NCI-H510A (cell line): ENCODE data around the gene FAM13A.

Source experiments
- DNase-seq: peaks from one replicate; lab custom pipeline; 2025; lab: John Stamatoyannopoulos, UW

Gene FAM13A

DNA sequence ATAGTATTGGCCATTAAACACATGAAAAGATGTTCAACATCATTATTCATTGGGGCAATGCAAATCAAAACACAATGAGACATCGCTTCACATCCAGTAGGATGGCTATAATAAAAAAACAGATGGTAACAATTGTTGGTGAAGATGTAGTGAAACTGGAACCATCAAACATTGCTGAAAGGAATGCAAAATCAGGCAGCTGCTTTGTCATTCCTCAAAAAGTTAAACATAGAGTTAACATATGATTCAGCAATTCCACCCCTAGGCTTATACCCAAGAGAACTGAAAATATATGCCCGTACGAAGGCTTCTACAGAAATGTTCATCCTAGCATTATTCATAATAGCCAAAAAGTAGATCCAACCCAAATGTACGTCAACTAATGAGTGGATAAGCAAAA is 215.3 kb downstream of the FAM13A start:
- DNase-seq = no peak

DNA sequence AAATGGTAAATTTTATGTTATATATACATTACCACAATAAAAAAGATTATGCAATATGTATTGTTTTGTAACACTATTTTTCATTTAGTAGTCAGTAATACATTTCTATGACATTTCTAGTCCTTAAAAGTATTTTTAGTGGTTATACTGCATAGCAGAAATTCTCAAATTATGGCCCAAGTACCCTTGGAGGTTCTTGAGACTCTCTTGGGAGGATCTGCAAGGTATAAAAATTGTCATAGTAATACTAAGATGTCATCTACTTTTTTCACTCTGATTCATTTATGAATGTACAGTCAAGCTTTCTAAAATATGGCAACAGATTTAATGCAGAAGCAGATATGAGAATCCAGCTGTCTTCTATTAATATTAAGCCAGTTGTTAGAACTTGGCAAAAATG is 220.8 kb downstream of the FAM13A start:
- no peak for DNase-seq

DNA sequence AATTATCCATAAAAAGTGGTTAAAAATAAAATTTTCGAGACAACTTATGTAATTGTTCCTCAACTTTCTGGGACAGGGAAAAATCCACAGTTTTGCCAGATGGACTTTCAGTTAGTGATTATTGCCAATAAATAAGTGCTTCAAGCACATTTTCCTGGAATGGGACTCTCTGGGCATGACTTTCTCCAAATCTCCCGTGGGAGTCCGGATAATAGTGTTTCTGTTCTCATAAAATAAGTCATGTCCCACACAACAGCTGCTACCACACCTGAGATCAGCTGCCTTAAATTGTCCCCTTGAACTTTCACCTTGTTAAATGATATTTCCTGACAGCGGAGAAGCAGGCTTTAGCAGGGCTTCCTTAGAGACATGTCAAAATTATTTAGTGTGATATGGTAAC is 226.0 kb downstream of the FAM13A start:
- no peak for DNase-seq

DNA sequence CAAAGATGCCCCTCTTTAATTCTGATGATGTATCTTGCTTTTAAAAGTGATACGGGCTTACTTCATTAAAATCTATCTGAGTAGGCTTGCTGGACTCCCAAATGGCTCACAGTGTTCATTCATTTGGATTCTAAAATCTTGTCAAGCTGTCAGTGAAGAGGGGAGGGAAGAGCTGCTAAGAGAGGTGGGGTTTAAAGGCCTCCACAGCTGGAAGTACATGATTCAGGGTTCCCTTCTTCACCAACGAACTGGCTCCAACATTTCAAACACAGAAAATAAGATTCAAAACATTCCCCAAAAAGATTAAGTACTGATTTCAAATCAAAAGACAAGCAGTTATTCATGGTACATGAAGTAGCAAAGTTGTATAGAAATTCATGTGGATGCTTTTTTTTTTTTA is 226.4 kb downstream of the FAM13A start:
- no peak for DNase-seq

DNA sequence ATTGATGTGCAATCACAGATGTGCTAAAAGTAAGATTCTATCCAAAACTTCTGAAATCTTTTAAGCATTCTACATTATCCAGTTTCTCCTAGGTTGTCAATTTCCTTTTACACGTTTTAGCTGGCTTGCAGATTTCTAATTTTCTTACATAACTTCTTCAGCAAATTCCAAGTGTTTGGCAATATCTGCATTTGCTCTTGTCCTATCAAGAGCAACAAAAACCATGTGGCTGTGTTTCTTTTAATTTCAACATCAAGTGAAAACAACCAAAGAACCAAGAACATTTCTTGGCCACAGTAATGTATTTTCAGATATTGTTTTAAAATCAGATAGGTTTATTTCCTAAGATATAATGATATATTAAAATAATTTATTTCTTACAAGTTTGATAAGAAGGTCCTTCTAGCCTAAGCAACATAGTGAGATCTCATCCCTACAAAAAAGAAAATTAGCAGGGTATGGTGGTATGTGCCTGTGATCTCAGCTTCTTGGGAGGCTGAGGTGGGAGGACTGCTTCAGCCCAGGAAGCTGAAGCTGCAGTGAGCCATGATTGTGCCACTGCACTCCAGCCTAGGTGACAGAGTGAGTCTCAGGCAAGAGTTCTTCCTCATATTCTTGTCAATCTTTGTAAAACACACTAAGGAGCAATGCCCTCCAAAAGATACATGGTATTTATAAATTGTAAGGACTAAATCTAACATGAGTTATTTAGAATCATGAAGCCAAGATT is 228.0 kb downstream of the FAM13A start:
- DNase-seq = no peak

DNA sequence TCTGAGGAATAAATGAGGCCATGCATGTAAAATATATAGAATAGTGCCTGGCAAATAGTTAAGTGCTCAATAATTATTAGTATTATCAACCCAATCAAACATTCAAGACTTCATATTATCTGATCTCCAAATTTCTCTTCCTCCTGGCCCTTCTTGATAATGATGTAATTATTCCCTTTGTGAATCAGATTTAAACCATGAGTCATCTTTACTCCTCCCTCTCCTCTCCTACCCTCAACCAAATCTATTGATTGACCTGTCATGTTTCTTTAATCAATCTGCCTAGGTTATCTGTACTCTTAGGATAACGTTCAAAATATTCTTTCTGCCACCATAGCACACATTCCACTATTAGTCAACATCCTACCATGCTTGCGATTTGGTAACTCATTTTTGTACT is 229.5 kb downstream of the FAM13A start:
- DNase-seq = no peak

DNA sequence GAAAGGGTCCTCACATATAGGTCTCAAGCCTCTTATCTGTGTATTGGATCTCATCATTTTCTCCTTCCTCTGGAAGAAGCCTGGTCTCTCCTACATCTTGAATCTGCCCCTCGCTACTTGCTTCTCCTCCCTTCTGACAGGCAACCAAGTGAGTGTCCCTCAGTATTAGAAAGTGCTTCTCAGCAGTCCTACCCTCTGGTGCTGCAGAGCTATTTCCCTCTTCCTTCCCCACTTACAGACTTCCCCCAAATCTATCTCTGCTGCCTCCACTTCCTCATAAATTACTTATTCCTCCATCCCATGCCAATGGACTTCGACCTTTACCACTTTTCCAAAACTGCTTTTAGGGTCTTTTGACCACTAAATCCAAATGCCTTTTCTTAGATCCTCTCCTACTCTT is 230.2 kb downstream of the FAM13A start:
- no peak for DNase-seq

DNA sequence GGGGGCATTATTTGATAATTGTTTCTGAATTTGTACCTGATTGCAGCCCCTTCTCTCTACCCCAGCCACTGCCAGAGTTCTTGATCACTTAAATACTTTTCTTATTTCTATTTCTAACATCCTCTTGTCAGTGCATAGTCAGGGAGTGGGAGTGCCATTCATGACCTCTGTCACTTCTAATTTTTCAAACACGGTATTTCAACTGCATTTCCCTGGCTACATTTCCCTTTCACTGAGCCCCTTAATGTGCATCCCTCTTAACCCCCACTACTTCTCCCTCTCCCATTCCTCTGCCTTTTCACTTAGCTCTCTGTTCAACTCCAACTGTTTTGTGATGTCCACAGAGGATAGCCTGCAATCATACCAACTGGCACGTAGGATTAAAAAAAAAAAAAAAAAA is 231.1 kb downstream of the FAM13A start:
- no peak for DNase-seq

DNA sequence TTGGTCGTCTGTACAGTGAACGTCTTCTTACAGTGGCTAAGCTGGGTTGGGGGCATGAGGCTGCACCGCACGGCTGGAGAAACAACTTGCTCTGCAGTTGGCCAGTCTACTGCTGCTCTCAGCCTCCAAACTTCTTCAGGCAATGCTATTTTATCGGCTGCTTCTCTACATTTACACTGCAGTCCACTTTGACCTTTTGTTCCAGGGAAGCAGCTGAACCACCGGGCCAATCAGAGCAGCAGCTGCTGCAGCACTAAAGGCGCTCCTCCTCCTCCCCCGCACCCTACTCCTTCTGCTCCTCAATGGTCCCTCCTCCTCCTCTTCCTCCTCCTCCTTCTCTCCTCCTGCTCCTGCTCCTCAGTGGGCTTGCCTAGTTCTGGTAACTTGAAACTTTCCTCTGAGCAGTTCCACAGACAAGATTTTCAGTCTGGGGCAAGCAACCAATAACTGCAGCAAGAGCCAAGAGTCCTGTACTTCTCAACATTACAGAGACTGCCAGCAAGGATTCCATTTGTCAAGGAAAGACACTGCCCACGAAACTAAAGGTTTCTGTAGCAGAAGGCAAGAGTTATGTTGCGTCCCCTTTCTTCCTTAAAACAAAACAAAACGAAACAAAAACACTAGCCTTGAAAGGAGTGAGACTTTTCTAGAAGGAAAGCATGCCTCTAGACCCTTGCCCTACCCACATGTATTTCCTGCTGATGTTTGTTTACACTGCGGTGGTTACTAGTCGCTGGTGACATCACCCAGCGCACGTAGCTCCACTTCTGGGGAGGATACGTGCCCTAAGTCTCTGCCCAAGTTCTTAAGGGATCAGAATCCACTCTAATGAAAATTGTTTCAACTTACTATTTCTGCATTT is 233.7 kb downstream of the FAM13A start:
- peak; percentile 60 for DNase-seq

DNA sequence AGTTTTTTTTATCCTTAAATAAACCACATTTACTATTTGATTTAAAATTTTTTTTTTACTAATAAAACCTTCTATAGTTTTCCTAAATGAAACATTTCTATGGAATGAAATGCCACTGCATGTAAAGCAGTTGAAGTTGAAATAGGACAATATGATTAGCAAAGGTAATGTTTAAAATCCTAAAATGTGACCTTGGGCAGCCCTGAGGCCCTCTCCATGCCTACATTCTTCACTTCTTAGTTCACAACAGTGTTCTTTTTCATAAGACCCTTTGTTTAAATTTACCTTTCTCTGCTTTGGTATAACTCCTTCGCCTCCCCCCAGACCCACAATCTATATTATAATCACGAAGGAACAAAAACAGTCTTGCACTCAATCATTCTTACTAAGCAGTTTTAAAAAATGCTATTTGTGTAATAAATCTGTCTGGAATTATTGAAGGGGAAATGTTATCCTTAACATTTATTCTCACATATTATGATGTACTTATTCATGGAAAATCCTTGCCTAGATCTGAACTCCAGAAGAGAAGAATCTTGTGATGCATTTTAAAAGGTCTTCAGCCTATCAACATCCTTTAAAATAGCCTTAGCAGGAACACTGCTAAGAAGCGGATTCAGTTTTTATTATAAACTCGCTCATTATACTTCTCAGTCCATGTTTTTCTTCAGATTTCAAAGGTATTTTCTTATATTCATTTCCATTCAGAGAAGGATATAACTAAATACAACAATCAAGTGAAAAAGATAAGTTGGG is 234.8 kb downstream of the FAM13A start:
- DNase-seq = no peak

DNA sequence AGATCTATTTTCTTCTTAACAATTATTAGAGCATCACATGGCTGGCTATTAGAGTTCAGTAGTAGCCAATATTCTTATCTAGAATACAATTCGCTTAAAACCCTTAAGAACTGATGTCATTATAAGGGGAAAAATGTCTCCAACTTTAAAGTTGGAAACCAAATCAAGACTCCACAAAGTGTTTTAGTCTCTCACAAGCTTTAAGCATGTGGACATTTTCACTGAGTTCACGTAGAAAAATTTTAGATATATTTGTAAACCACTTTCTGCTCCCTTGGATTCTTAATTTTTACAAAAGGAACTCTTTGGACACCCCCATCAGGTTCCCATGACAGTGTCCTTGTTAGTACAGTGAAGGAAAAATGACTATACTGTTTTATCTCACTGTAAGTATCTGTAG is 235.5 kb downstream of the FAM13A start:
- DNase-seq = no peak

DNA sequence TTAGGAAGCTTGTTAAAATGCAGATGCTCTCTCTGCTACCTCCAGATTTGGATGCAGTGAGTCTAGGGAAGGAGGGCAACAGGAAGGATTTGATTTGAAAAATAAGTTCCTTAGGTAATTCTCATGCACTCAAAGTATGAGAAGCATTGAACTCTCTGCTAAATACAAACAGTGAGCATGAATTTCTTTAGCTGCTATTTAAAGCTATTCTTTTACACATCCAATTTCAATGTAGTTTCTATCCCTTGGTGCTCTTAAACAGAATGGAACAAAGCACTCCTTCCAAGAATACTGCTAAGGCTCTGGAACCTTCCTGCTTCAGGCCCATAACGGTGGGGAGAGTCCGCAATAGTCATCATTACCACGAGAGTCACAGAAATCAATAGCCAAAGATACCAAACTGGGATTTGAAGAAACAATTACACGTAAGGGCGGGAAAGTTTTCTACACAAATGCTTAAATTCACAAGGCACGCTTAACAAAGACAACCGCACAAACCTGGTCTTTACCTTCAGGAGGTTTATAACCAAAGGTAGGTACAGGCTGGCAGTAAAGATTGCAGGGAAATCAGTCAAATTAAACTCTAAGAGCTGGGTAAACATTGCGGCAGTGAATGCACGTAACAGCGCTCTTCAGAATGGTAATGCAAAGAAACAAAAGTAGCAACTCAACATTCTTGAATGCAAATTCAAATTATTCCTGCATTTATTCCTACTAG is 236.1 kb downstream of the FAM13A start:
- no peak for DNase-seq

DNA sequence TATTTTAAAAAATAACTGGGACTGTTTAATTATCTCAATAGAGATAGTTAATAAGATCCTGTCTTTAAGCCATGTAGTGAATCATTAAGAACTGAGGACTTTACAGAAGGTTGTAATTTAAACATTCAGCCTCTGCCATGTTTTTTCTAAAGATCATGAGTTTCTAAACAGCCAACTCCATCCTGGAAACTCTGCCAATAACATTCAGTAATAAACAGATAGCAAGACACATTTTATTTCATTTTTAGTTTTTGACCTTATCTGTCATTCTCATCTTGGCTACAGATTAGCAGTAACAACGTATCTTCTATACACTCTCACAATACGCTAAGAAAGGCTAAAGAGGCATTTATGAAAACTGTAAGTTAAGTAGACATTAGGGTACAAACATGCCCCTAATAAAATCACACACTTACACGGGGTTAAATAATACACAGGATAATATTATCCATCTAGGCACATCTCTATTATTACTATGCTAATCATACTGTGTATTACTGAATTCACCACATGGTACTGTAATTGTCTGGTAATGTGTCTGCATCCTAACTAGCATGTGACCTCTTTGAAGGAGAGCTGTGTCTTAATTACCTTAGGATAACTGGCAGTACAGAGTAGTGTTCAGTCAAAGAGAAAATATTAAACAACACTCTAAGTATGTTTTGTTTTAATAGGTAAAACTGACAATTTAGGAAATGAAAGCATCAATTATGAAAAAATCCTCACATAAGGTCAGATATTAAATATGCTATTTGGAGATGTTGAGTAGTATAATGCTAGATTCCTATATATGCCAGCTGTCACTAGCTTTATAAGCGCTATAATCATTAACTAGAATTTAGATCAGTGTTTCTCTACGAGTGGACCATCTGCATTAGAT is 236.9 kb downstream of the FAM13A start:
- DNase-seq = no peak

DNA sequence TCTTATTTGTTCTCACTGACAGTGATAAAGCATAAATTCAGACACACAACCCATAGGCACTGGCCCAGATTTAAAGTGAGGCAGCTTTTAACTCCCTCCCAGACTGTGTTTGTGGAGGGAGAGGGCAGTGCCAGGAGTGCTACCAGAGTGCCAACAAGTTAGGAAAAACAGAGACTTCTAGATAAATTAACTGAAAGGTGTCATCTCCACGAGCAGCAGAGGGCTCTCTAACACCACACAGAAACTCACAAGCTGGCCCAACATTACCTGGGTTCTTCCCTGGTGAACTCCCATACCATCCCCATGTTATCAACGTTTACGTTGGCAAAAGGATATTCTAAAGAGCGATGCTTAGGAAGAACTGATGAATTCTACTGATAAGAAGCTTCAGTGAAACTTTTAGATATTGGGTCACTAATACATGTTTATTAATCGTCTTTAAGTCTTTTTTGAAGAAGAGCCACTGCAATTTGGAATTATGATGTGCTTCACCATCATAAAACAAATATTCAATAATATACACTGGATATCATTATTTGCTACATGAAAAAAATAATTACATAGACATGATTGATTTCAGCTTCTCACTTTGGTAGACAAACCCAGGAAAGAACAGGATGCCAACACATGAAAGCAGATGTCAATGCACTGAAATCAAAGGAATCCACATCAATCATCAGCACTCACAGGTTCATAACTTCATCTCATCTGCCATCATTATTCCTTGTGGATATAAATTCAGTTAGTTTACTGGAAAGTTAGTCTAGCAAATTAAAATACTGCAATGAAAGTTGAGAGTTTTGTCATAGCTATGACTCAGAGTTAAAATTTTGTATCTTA is 238.1 kb downstream of the FAM13A start:
- peak; percentile 21 for DNase-seq

DNA sequence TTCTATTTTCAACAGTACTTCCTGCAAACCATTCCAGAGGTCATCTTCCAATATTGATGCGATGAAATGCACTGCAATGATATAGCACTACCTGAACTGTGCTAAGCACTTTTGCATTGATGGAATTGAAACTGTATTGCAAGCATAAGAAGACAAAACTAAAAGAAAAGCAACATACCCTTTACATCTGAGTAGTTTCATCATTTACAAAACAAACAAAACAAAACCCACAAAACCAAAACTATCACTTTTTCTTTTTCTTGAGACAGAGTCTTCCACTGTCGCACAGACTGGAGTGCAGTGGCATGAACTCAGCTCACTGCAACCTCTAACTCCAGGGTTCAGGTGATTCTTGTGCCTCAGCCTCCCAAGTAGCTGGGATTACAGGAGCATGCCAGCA is 239.2 kb downstream of the FAM13A start:
- no peak for DNase-seq

DNA sequence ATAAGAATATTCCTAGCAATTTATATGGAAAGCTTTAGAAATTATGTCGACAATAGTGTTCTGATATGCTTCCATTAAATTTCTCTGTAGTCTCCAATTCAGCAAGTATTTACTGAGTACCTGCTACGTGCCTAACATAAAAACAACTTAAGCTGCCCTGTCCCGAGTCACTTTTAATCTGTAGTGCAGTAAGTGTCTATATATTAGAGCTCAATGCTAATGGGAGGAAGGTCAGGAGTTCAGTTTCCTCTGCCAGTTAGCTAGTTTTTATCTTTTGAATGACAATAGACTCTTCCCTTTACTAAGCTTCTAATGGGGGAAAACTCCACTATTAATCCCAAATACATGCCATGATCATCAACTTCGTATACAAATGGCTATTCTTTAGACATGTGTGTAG is 240.6 kb downstream of the FAM13A start:
- no peak for DNase-seq

DNA sequence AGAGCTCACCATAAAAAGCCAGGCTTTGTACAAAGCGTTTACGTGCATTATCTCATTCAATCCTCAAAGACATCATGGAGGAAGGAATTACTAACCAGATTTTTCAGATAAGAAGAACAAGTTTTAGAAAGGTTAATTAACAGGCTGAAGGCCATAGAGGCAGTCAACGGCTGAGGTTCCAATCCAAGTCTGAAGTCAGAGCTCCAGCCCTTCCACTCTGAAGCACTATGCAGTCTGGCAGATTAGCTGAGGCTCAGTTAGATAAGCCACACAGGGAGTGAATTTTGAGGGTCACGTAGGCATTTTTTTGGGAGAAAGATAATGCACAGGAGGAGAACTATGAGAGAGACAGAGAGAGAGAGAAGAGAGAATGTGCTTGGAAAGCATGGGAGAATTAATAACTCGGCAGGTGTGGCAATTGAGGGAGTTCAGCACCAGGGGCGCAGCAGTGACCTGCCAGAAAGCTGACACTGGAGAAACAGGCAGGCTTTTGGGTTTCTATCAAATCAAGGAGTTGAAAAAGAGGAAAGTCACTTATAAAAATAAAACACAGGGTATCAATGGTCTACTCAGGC is 242.9 kb downstream of the FAM13A start:
- DNase-seq = no peak

DNA sequence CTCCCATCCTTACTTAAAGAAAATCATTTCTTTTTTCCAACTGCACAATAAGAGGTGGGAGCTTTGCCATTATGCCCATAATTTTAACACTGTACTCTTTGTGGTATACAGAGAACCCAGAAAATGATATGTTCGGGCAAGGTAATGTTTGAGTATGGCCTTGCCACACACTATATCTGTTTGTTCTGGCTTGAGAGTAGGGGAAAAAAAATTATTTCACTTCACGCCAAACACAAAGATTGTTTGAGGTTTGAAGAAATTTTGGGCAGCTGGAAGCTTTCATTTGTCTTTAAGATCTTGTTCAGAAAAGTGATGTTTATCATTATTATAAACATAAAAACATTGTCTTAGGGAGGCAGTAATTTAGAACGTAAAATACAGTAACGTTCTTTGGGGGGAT is 244.0 kb downstream of the FAM13A start:
- DNase-seq = no peak

DNA sequence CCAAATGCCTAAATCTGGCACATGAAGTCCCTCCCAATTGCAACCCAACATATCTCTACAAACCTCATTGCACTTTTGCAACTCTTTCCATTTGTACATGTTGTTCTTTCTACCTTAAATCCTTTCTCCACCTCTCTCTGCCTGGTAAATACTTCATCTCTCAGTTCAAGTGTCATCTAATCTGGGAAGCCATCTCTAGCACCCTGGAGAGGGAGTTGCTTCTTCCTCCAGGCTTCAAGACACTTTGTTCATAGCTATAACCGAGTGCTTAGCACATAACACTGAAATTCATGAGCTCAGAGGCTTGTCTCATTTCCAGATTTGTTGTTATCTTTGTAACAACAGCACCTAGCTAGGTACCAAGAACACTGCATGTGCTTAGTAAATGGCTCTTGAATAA is 244.6 kb downstream of the FAM13A start:
- no peak for DNase-seq

DNA sequence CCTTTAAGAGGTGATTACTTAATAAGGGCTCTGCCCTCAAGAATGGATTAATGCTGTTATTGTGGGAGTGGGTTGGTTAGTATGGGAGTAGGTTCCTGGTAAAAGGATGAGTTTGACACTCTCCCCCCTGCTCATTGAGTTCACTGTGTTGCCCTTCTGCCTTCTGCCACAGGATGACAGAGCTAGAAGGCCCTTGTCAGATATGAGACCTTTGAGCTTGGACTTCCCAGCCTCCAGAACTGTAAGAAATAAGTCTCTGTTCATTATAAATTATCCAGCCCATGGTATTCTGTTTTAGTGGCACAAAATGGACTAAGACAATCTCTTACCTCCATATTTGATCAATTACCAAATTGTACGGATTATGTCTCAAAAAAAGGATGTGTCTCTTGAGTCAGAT is 245.1 kb downstream of the FAM13A start:
- no peak for DNase-seq
